Measurements from ENCODE around the gene ERC1.

GRCh38 chr12:1047898-1048660 lies 57.1 kb downstream of the ERC1 start:
- TF ChIP-seq CTCF (IDR thresholded peaks at IDR 0.05; ENCODE audit: low read depth, low read length, poor library complexity, severe bottlenecking) (no peak), EZH2phosphoT487 (IDR thresholded peaks at IDR 0.05; ENCODE audit: borderline replicate concordance, low read length) (no peak)

Data from DOHH2 (cell line).